Body of pancreas (tissue), 4 donors: ENCODE results near the gene GALNT17.

Source experiments
- CTCF ChIP-seq, 7 experiments: fragments of 450-650 bp in 4 of 7; fragments of 200-600 bp in 3 of 7; sonication (generic) in 3 of 7; IDR thresholded peaks; one replicate each; pipeline ENCODE4 v1.5.1; 2016 to 2019; ENCODE audit warnings: antibody characterized with exemption in 7 of 7
- POLR2A ChIP-seq, 3 donors: fragments of 450-650 bp; IDR thresholded peaks; one replicate each; pipeline ENCODE4 v1.6.1; 2016; ENCODE audit warnings: antibody characterized with exemption in 3 of 3, mild to moderate bottlenecking in 2 of 3

GRCh38 chr7:71637578-71637977, 505.6 kb downstream of the GALNT17 start:
- no peak for TF ChIP-seq CTCF (IDR thresholded peaks at IDR 0.05)
- TF ChIP-seq POLR2A (IDR thresholded peaks at IDR 0.05), result no peak
